Measurements from ENCODE around the gene SERPINB7. TPM values are rescaled to one million over a fixed set of nuclear protein-coding genes. Genes with fewer than 3 reads are reported as not detected.

The SERPINB7 gene
- total and polyA plus RNA-seq, 10 donors = not detected

DNA sequence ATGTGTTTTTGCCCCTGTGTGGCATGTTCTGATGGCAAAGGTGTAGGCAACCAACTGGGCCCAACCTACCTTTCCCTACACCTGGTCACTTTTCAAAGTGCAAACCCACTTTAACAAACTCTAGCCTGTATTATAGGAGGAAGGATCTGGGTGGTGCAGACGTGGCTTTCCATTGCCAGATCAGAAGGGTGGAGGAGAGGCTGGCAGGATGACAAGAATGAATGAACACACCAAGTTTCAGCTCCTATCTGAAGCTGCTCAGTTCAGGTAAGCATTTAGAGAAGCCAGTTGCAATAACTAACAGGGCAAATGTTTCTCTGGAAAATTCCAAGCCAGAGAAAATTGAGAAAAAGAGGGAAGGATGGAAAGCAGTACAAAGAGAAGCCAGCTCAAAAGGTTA is 707 bp upstream of the SERPINB7 start:
- H3K9me3 ChIP-seq = no peaks in the 10 kb centered on the region
- intact Hi-C loops (cut with DNase I; ENCODE audit: low total_unique reads) = no loop called here

DNA sequence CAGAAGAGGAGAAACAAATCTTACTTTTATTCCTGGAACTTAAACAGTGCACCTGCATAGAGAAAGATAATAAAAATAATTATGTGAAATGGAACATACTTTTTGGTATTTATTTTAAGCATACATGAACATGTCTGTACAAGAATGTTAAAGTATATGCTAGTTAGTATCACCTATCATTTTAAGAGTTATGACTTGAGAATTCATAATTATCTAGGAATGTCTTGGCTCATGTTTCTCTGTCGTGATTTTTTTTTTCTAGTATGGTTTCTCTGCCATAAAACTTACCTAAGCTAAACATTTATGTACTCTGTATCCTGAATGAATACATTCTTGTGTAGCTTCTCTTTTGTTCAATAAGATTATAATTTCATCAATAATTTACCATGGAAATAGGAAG is 4.2 kb downstream of the SERPINB7 start:
- 60 to 84% (median 69%) methylated on average over 1 of the region's 1 CpG for WGBS, 5 donors
- Histone ChIP-seq H3K36me3 (no peaks in the 10 kb centered on the region), H3K4me3 (no peak overlapping the region), H3K27me3 (replicated peaks in 1 of 7) (no peaks in the 10 kb centered on the region), H3K27ac (no peak overlapping the region), H3K9me3 (no peaks in the 10 kb centered on the region), H3K4me1 (no peaks in the 10 kb centered on the region)
- DNase-seq = no peak
- TF ChIP-seq POLR2AphosphoS5 (IDR thresholded peaks at IDR 0.05) (no peak), POLR2A (IDR thresholded peaks at IDR 0.05) (no peak)
- TF ChIP-seq, protein P1, sequence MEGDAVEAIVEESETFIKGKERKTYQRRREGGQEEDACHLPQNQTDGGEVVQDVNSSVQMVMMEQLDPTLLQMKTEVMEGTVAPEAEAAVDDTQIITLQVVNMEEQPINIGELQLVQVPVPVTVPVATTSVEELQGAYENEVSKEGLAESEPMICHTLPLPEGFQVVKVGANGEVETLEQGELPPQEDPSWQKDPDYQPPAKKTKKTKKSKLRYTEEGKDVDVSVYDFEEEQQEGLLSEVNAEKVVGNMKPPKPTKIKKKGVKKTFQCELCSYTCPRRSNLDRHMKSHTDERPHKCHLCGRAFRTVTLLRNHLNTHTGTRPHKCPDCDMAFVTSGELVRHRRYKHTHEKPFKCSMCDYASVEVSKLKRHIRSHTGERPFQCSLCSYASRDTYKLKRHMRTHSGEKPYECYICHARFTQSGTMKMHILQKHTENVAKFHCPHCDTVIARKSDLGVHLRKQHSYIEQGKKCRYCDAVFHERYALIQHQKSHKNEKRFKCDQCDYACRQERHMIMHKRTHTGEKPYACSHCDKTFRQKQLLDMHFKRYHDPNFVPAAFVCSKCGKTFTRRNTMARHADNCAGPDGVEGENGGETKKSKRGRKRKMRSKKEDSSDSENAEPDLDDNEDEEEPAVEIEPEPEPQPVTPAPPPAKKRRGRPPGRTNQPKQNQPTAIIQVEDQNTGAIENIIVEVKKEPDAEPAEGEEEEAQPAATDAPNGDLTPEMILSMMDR (IDR thresholded peaks at IDR 0.05 in 8 of 11, conservative IDR thresholded peaks at IDR 0.05 in 3 of 11) = no peak
- intact Hi-C loops (cut with DNase I; ENCODE audit: low total_unique reads) = no loop called here

More for the DNA sequence above, 707 bp upstream of the SERPINB7 start:
- no peak for TF ChIP-seq POLR2AphosphoS5 (IDR thresholded peaks at IDR 0.05)
- 41 to 64% (median 56%) methylated on average over 1 of the region's 1 CpG for WGBS, 5 donors
- Histone ChIP-seq H3K36me3 (no peaks in the 10 kb centered on the region), H3K27me3 (replicated peaks in 1 of 7) (no peaks in the 10 kb centered on the region), H3K27ac (no peak overlapping the region), H3K4me1 (no peaks in the 10 kb centered on the region), H3K4me3 (no peak overlapping the region)
- DNase-seq = no peak

DNA sequence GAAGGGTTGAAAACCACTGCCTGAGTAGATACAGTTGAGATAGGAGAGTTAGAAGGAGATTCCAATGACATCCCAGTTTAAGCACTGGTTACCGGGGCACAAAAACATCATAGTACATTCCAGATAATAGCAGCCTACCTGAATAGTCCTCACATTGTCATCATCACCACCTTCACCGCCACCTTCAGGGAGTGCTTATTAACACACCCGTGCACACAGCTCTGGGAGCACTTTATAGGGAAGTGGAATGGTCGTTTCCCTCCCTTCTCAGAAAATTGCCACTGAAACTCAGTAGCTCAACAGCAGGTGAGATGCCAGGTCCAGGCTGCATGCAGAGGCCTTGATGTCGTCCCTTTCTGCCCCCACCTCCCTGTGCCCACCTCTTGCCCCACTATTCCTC is 8.2 kb downstream of the SERPINB7 start:
- Histone ChIP-seq H3K4me1 (no peaks in the 10 kb centered on the region), H3K27me3 (replicated peaks in 1 of 7) (no peaks in the 10 kb centered on the region), H3K4me3 (no peak overlapping the region), H3K36me3 (no peaks in the 10 kb centered on the region), H3K9me3 (no peaks in the 10 kb centered on the region), H3K27ac (no peak overlapping the region)
- 55 to 70% (median 65%) methylated on average over 5 of the region's 5 CpGs for WGBS, 5 donors
- TF ChIP-seq POLR2A (IDR thresholded peaks at IDR 0.05) = no peak
- no peak for TF ChIP-seq POLR2AphosphoS5 (IDR thresholded peaks at IDR 0.05)
- TF ChIP-seq, protein P1 (IDR thresholded peaks at IDR 0.05 in 8 of 11, conservative IDR thresholded peaks at IDR 0.05 in 3 of 11) = no peak
- DNase-seq = no peak
- intact Hi-C loops (cut with DNase I; ENCODE audit: low total_unique reads) = no loop called here

DNA sequence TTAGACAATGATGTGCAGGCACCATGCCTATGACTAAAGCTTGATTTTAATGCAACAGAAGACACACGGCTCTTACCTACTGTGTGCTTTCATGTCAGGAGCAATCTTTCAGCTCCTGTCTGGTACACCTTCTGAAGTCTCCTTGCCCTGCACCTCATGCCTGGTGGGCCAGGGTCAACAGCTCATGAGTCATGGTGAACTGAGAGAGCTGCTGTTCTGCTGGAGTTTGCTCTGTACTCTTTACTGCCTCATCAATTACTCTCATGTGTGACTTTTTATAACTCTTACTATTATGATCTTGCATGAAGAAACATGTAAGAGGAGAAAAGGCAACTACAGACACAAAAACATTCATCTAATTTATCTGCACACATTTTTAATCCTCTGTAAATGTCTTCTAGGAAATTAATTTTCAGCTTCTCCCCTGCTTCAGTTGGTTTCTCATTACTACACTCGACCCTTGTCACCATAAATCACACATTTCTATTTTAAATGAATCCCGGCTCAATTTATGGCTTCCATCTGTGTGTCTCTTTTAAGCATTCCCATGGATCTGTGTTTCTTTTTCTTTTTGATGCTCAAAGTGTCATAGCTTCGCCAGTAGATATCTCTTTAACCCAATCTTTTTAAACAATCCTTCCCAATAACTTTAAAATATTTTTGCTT is 9.7 kb downstream of the SERPINB7 start:
- no peaks in the 10 kb centered on the region for H3K36me3 ChIP-seq
- no peaks in the 10 kb centered on the region for H3K4me1 ChIP-seq
- 47 to 68% (median 54%) methylated on average over 4 of the region's 4 CpGs for WGBS, 5 donors
- no peak for DNase-seq
- TF ChIP-seq POLR2A (IDR thresholded peaks at IDR 0.05) (no peak), POLR2AphosphoS5 (IDR thresholded peaks at IDR 0.05) (no peak)
- TF ChIP-seq, protein P1 (IDR thresholded peaks at IDR 0.05 in 8 of 11, conservative IDR thresholded peaks at IDR 0.05 in 3 of 11) = no peak
- H3K27ac ChIP-seq = no peak overlapping the region
- H3K9me3 ChIP-seq = no peaks in the 10 kb centered on the region
- intact Hi-C loops (cut with DNase I; ENCODE audit: low total_unique reads) = no loop called here
- H3K4me3 ChIP-seq = no peak overlapping the region
- no peaks in the 10 kb centered on the region for H3K27me3 ChIP-seq (replicated peaks in 1 of 7)

Measured in spleen (tissue), 11 donors.